Karpas-422 (cell line): ENCODE results near the gene MUC15. TPM values are rescaled to one million over a fixed set of nuclear protein-coding genes. Genes with fewer than 3 reads are reported as not detected.

Source experiments
- DNase-seq: peaks from one replicate; pipeline ENCODE4 v3.0.0-alpha.2; 2015
- H2AFZ ChIP-seq: fragments of 200-600 bp; sonication (generic); 2 replicates; pipeline ENCODE4 v1.6.1; 2014; ENCODE audit warnings: antibody characterized with exemption, low read length, mixed read lengths
- H3K27ac ChIP-seq: fragments of 200-600 bp; sonication (generic); 2 replicates; pipeline ENCODE4 v1.5.1; 2014; ENCODE audit warnings: mild to moderate bottlenecking, low read length, moderate library complexity
- H3K27me3 ChIP-seq: fragments of 200-600 bp; sonication (generic); 2 replicates; pipeline ENCODE4 v1.6.1; 2014; ENCODE audit warnings: low read length, mixed read lengths
- H3K36me3 ChIP-seq: fragments of 200-600 bp; sonication (generic); 2 replicates; pipeline ENCODE4 v1.6.1; 2014; ENCODE audit warnings: low read length, mixed read lengths; ENCODE audit not compliant: insufficient read depth
- H3K4me1 ChIP-seq: fragments of 200-600 bp; sonication (generic); 2 replicates; pipeline ENCODE4 v1.6.1; 2014; ENCODE audit warnings: mild to moderate bottlenecking, low read length, mixed read lengths
- H3K4me2 ChIP-seq: fragments of 200-600 bp; sonication (generic); 2 replicates; pipeline ENCODE4 v1.6.1; 2014; ENCODE audit warnings: low read length, low read depth, mild to moderate bottlenecking; ENCODE audit not compliant: poor library complexity, severe bottlenecking
- H3K4me3 ChIP-seq: fragments of 200-600 bp; sonication (generic); 2 replicates; pipeline ENCODE4 v1.5.1; 2014; ENCODE audit warnings: mild to moderate bottlenecking, antibody characterized with exemption, low read length, mixed read lengths
- H3K79me2 ChIP-seq: fragments of 200-600 bp; sonication (generic); 2 replicates; pipeline ENCODE4 v1.6.1; 2014; ENCODE audit warnings: mild to moderate bottlenecking, low read length, mixed read lengths
- H3K9ac ChIP-seq: fragments of 200-600 bp; sonication (generic); 2 replicates; pipeline ENCODE4 v1.6.0; 2014; ENCODE audit warnings: low read length
- H3K9me2 ChIP-seq: fragments of 200-600 bp; sonication (generic), shearing (Covaris generic); replicated peaks from 2 replicates; pipeline ENCODE4 v1.6.0; 2014; ENCODE audit warnings: mild to moderate bottlenecking, low read length, moderate library complexity; ENCODE audit not compliant: insufficient read depth
- H3K9me3 ChIP-seq: fragments of 300-700, 200-600 bp; sonication (generic); 2 replicates; pipeline ENCODE4 v1.6.1; 2014; ENCODE audit warnings: low read length, mixed read lengths
- H4K20me1 ChIP-seq: fragments of 200-600 bp; sonication (generic); 2 replicates; pipeline ENCODE4 v1.6.1; 2014; ENCODE audit warnings: mild to moderate bottlenecking, antibody characterized with exemption, low read length, low read depth; ENCODE audit not compliant: insufficient read depth
- total RNA-seq: library from RNA; depleted of rRNA; stranded (reverse); fragments of >200 nt; shearing (Covaris generic); gene quantifications from 2 replicates; pipeline ENCODE4 v1.2.3, GENCODE V29; 2014; ENCODE audit warnings: low replicate concordance

Gene MUC15
- total RNA-seq, 1 experiment from 2014 or later = not detected

DNA sequence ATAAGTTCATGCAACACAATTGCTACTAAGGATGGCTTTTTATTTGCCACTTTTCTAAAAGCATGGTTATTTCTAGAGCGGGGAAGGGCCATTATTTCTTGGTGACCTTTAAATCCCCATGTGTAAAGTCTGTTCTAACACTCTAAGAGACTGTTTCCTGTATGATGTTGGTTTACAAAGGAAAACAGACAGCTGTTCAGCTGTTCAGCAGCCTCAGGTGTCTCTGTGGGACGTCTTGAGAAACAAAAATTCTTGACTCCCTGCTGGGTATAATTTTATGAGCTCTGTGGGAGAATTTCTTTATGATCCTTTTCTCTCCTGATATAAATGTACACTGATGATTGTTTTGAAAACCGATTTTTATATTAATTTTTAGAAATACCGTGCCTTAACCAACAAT is 13.9 kb downstream of the MUC15 start:
- H2AFZ ChIP-seq = no peak overlapping the region
- H3K9me3 ChIP-seq = no peaks in the 10 kb centered on the region
- no peaks in the 10 kb centered on the region for H3K4me1 ChIP-seq
- H3K79me2 ChIP-seq = no peaks in the 10 kb centered on the region
- H3K27ac ChIP-seq = no peak overlapping the region
- H3K36me3 ChIP-seq = no peaks in the 10 kb centered on the region
- DNase-seq = no peak
- H3K4me2 ChIP-seq = no peak overlapping the region
- H4K20me1 ChIP-seq = no peaks in the 10 kb centered on the region
- no peaks in the 10 kb centered on the region for H3K9me2 ChIP-seq
- no peaks in the 10 kb centered on the region for H3K27me3 ChIP-seq
- no peak overlapping the region for H3K9ac ChIP-seq
- no peak overlapping the region for H3K4me3 ChIP-seq

DNA sequence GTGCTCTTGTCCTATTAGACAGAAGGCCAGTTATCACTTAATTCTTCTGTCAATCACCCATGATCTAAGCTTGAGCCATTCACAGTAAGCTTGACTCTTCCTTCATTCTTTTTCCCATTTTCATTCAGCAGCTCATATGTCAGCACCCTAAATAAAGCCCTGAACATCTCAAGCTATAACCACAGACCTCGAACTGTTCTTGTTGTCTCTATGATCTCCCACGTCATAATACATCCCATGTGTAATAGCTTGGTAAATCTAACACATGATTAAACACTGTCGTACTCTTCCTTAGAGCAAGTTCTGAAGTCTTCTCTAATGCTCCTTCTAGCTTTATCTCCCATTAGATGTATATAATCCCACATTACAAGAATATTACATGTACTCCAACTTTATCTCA is 14.4 kb downstream of the MUC15 start:
- no peak overlapping the region for H3K27ac ChIP-seq
- H3K9me2 ChIP-seq = no peaks in the 10 kb centered on the region
- no peaks in the 10 kb centered on the region for H3K27me3 ChIP-seq
- no peak overlapping the region for H3K9ac ChIP-seq
- H3K36me3 ChIP-seq = no peaks in the 10 kb centered on the region
- DNase-seq = no peak
- H2AFZ ChIP-seq = no peak overlapping the region
- no peaks in the 10 kb centered on the region for H3K4me1 ChIP-seq
- H3K9me3 ChIP-seq = no peaks in the 10 kb centered on the region
- H4K20me1 ChIP-seq = no peaks in the 10 kb centered on the region
- no peak overlapping the region for H3K4me2 ChIP-seq
- H3K4me3 ChIP-seq = no peak overlapping the region
- H3K79me2 ChIP-seq = no peaks in the 10 kb centered on the region

- Histone ChIP-seq H3K4me1 (no peaks in the 10 kb centered on the region), H3K36me3 (no peaks in the 10 kb centered on the region), H3K79me2 (no peaks in the 10 kb centered on the region), H3K9me3 (no peaks in the 10 kb centered on the region), H3K9me2 (no peaks in the 10 kb centered on the region), H2AFZ (no peak overlapping the region), H3K4me3 (no peak overlapping the region), H3K4me2 (no peak overlapping the region), H3K27ac (no peak overlapping the region), H3K9ac (no peak overlapping the region), H3K27me3 (no peaks in the 10 kb centered on the region), H4K20me1 (no peaks in the 10 kb centered on the region)
- DNase-seq = no peak
Measured at GRCh38 chr11:26556582-26556981, 15.5 kb downstream of the MUC15 start.

GRCh38 chr11:26554455-26554854 is 17.6 kb downstream of the MUC15 start:
- Histone ChIP-seq H3K27ac (no peak overlapping the region), H3K9me2 (no peaks in the 10 kb centered on the region), H3K79me2 (no peaks in the 10 kb centered on the region), H3K36me3 (no peaks in the 10 kb centered on the region), H3K27me3 (no peaks in the 10 kb centered on the region), H3K9ac (no peak overlapping the region), H3K9me3 (no peaks in the 10 kb centered on the region), H3K4me1 (no peaks in the 10 kb centered on the region), H2AFZ (no peak overlapping the region), H3K4me3 (no peak overlapping the region), H4K20me1 (no peaks in the 10 kb centered on the region), H3K4me2 (no peak overlapping the region)
- no peak for DNase-seq

DNA sequence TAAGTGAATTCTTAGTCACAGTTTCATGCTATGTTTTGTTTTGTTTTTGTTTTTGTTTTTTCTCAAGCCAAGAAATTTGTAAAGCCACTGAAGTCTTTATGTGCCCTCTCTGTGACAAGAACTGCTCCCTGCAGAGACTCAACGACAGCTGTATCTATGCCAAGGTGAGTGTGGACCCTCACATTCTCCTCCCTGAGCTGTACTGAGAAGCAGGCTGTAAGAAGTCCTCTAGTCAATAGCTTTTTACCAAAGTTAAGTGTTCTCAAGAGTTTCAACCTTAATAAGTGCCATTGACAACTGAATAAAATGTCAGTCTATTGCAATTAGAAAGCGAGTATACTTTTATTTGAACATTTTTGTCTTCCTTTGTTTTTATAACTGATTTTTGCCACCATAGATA is 18.9 kb downstream of the MUC15 start:
- no peak overlapping the region for H3K4me2 ChIP-seq
- no peak overlapping the region for H3K27ac ChIP-seq
- H3K9ac ChIP-seq = no peak overlapping the region
- no peaks in the 10 kb centered on the region for H3K36me3 ChIP-seq
- no peaks in the 10 kb centered on the region for H3K79me2 ChIP-seq
- no peaks in the 10 kb centered on the region for H3K27me3 ChIP-seq
- H3K9me3 ChIP-seq = no peaks in the 10 kb centered on the region
- no peak overlapping the region for H3K4me3 ChIP-seq
- no peak overlapping the region for H2AFZ ChIP-seq
- DNase-seq = no peak
- no peaks in the 10 kb centered on the region for H3K4me1 ChIP-seq
- H4K20me1 ChIP-seq = no peaks in the 10 kb centered on the region
- H3K9me2 ChIP-seq = no peaks in the 10 kb centered on the region

- H4K20me1 ChIP-seq = no peaks in the 10 kb centered on the region
- no peaks in the 10 kb centered on the region for H3K9me3 ChIP-seq
- no peak overlapping the region for H2AFZ ChIP-seq
- DNase-seq = no peak
- H3K4me2 ChIP-seq = no peak overlapping the region
- no peaks in the 10 kb centered on the region for H3K36me3 ChIP-seq
- H3K27ac ChIP-seq = no peak overlapping the region
- H3K79me2 ChIP-seq = no peaks in the 10 kb centered on the region
- no peak overlapping the region for H3K9ac ChIP-seq
- H3K4me3 ChIP-seq = no peak overlapping the region
- H3K4me1 ChIP-seq = no peaks in the 10 kb centered on the region
- no peaks in the 10 kb centered on the region for H3K27me3 ChIP-seq
- H3K9me2 ChIP-seq = no peaks in the 10 kb centered on the region
Measured at GRCh38 chr11:26551186-26551801, 20.8 kb downstream of the MUC15 start.

DNA sequence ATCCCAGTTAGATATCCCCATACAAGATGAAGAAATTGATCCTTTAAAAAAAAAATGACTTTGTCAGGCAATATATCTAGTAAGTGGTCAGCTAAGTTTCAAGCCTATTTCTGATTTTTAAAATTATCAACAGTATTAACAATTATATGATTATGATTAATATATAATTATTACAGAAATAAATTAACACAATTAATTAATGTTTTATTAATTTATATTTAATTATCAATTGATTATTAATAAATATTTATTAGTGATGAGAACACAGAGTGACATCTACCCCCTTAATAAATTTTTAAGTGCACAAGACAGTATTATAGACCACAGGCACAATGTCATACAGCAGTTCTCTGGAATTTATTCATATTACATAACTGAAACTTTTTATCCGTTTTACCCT is 22.0 kb downstream of the MUC15 start:
- no peak overlapping the region for H3K9ac ChIP-seq
- no peaks in the 10 kb centered on the region for H3K27me3 ChIP-seq
- H3K9me3 ChIP-seq = no peaks in the 10 kb centered on the region
- no peak overlapping the region for H2AFZ ChIP-seq
- H3K79me2 ChIP-seq = no peaks in the 10 kb centered on the region
- H3K9me2 ChIP-seq = no peaks in the 10 kb centered on the region
- no peak for DNase-seq
- no peak overlapping the region for H3K27ac ChIP-seq
- H3K4me3 ChIP-seq = no peak overlapping the region
- no peaks in the 10 kb centered on the region for H3K36me3 ChIP-seq
- H3K4me1 ChIP-seq = no peaks in the 10 kb centered on the region
- H3K4me2 ChIP-seq = no peak overlapping the region
- H4K20me1 ChIP-seq = no peaks in the 10 kb centered on the region

- DNase-seq = no peak
- H3K9ac ChIP-seq = no peak overlapping the region
- no peaks in the 10 kb centered on the region for H3K4me1 ChIP-seq
- no peaks in the 10 kb centered on the region for H3K36me3 ChIP-seq
- H3K9me3 ChIP-seq = no peaks in the 10 kb centered on the region
- H2AFZ ChIP-seq = no peak overlapping the region
- no peaks in the 10 kb centered on the region for H3K79me2 ChIP-seq
- H3K9me2 ChIP-seq = no peaks in the 10 kb centered on the region
- H3K4me3 ChIP-seq = no peak overlapping the region
- no peak overlapping the region for H3K27ac ChIP-seq
- no peaks in the 10 kb centered on the region for H3K27me3 ChIP-seq
- no peak overlapping the region for H3K4me2 ChIP-seq
- H4K20me1 ChIP-seq = no peaks in the 10 kb centered on the region
Measured at GRCh38 chr11:26549176-26549575, 22.9 kb downstream of the MUC15 start.

- Histone ChIP-seq H3K4me2 (no peak overlapping the region), H3K27me3 (no peaks in the 10 kb centered on the region), H3K4me1 (no peaks in the 10 kb centered on the region), H3K9ac (no peak overlapping the region), H3K9me2 (no peaks in the 10 kb centered on the region), H3K36me3 (no peaks in the 10 kb centered on the region), H3K27ac (no peak overlapping the region), H3K4me3 (no peak overlapping the region), H3K79me2 (no peaks in the 10 kb centered on the region), H3K9me3 (no peaks in the 10 kb centered on the region), H4K20me1 (no peaks in the 10 kb centered on the region), H2AFZ (no peak overlapping the region)
- no peak for DNase-seq
Measured at GRCh38 chr11:26541870-26542269, 30.2 kb downstream of the MUC15 start.
